ENCODE results near the gene TMEM132C. TPM values are rescaled to one million over a fixed set of nuclear protein-coding genes. Genes with fewer than 3 reads are reported as not detected.

TMEM132C gene
- total RNA-seq, 3 donors from 2014 or later (not counting 1 experiment from before 2014, with no cell fraction given) = 0.08 to 0.41 TPM; not detected in 1

GRCh38 chr12:128737292-128737966, 470.5 kb downstream of the TMEM132C start:
- Histone ChIP-seq H3K9me3 (ENCODE audit: control insufficient read depth, insufficient read depth, low read length) (no peaks in the 10 kb centered on the region), H3K27ac (ENCODE audit: low read length) (peak overlapping the region; percentile 69), H3K36me3 (ENCODE audit: control insufficient read depth, insufficient read depth, low read length) (no peaks in the 10 kb centered on the region), H3K27me3 (ENCODE audit: control insufficient read depth, insufficient read depth, low read length) (no peaks in the 10 kb centered on the region), H3K4me3 (ENCODE audit: low read length) (no peak overlapping the region), H3K4me1 (ENCODE audit: control insufficient read depth, insufficient read depth, low read length) (peaks cover 12% of the 10 kb centered on the region)
- Mint-ChIP-seq H3K27ac (peak overlapping the region; percentile 86 to 89), H3K4me1 (peaks cover 64 to 66% of the 10 kb centered on the region in 2 donors), H3K27me3 (ENCODE audit: low read depth in 2 of 2) (no peaks in the 10 kb centered on the region), H3K36me3 (peaks cover 10% of the 10 kb centered on the region), H3K9me3 (peaks cover 6 to 8% of the 10 kb centered on the region in 2 donors), H3K4me3 (peak overlapping the region; percentile 40)
- DNase-seq = no peak
- intact Hi-C loops (cut with micrococcal nuclease) = loop anchor here (1.0 kb wide), 1 partner anchor 9 kb away; no protein-coding TSS in a partner anchor
- ATAC-seq = peak; percentile 87 to 90 (median 89)
- no peak for TF ChIP-seq CTCF (IDR thresholded peaks at IDR 0.05)
- WGBS (ENCODE audit: insufficient coverage) = 56% methylated on average over 2 of the region's 3 CpGs

GRCh38 chr12:128743916-128744315, 476.9 kb downstream of the TMEM132C start:
- no peak for TF ChIP-seq CTCF (IDR thresholded peaks at IDR 0.05)
- peaks cover 7% of the 10 kb centered on the region for H3K36me3 Mint-ChIP-seq
- ATAC-seq (peak in 1 of 3 donors; percentile 29), DNase-seq (peak in 1 of 2 donors; percentile 7)
- peak overlapping the region; percentile 91 to 93 for H3K27ac Mint-ChIP-seq
- Histone ChIP-seq H3K36me3 (ENCODE audit: control insufficient read depth, insufficient read depth, low read length) (no peaks in the 10 kb centered on the region), H3K27me3 (ENCODE audit: control insufficient read depth, insufficient read depth, low read length) (no peaks in the 10 kb centered on the region), H3K27ac (ENCODE audit: low read length) (peak overlapping the region; percentile 89), H3K4me3 (ENCODE audit: low read length) (no peak overlapping the region), H3K9me3 (ENCODE audit: control insufficient read depth, insufficient read depth, low read length) (no peaks in the 10 kb centered on the region), H3K4me1 (ENCODE audit: control insufficient read depth, insufficient read depth, low read length) (peaks cover 57% of the 10 kb centered on the region)
- H3K4me3 Mint-ChIP-seq = peak overlapping the region; percentile 81
- H3K27me3 Mint-ChIP-seq (ENCODE audit: low read depth in 2 of 2) = no peaks in the 10 kb centered on the region
- peaks cover 5 to 7% of the 10 kb centered on the region in 2 donors for H3K9me3 Mint-ChIP-seq
- 36% methylated on average over 7 of the region's 7 CpGs for WGBS (ENCODE audit: insufficient coverage)
- intact Hi-C loops (cut with micrococcal nuclease) = loop anchor here (10.0 kb wide), 3 partner anchors 49 to 179 kb away; no protein-coding TSS in a partner anchor
- H3K4me1 Mint-ChIP-seq = peaks cover 78 to 80% of the 10 kb centered on the region in 2 donors

GRCh38 chr12:128745772-128746689, 479.1 kb downstream of the TMEM132C start:
- DNase-seq (peak; percentile 14 to 31), ATAC-seq (peak; percentile 72 to 83 (median 81))
- H3K4me3 ChIP-seq (ENCODE audit: low read length) = no peak overlapping the region
- H3K9me3 ChIP-seq (ENCODE audit: control insufficient read depth, insufficient read depth, low read length) = no peaks in the 10 kb centered on the region
- Mint-ChIP-seq H3K9me3 (no peaks in the 10 kb centered on the region), H3K4me3 (peak overlapping the region; percentile 81), H3K27ac (peak overlapping the region; percentile 91 to 93), H3K36me3 (no peaks in the 10 kb centered on the region), H3K27me3 (ENCODE audit: low read depth in 2 of 2) (no peaks in the 10 kb centered on the region), H3K4me1 (peaks cover 70 to 73% of the 10 kb centered on the region in 2 donors)
- H3K27ac ChIP-seq (ENCODE audit: low read length) = peak overlapping the region; percentile 89
- 9% methylated on average over 7 of the region's 11 CpGs for WGBS (ENCODE audit: insufficient coverage)
- no peak for TF ChIP-seq CTCF (IDR thresholded peaks at IDR 0.05)
- no peaks in the 10 kb centered on the region for H3K27me3 ChIP-seq (ENCODE audit: control insufficient read depth, insufficient read depth, low read length)
- no peaks in the 10 kb centered on the region for H3K36me3 ChIP-seq (ENCODE audit: control insufficient read depth, insufficient read depth, low read length)
- H3K4me1 ChIP-seq (ENCODE audit: control insufficient read depth, insufficient read depth, low read length) = peaks cover 58% of the 10 kb centered on the region
- intact Hi-C loops (cut with micrococcal nuclease) = loop anchor here (1.0 to 10.0 kb wide), 7 partner anchors 9 to 181 kb away; no protein-coding TSS in a partner anchor

Measured in natural killer cell (primary cell).